ENCODE measurements around the gene AOAH.

AOAH gene

GRCh38 chr7:36522453-36523007 is 201.8 kb downstream of the AOAH start:
- H3K9me2 ChIP-seq (replicated peaks; ENCODE audit: control insufficient read depth, low read length) = no peaks in the 10 kb centered on the region
- peaks cover 4% of the 10 kb centered on the region; the same call in 1 of the 2 replicates for H3K27me3 ChIP-seq (ENCODE audit: control insufficient read depth, low read length)
- no peak overlapping the region for H3K4me3 ChIP-seq (ENCODE audit: low read length)
- no peak for TF ChIP-seq EZH2phosphoT487 (IDR thresholded peaks at IDR 0.05; ENCODE audit: borderline replicate concordance, low read length)
- H3F3A ChIP-seq (ENCODE audit: control insufficient read depth, insufficient read depth) = no peaks in the 10 kb centered on the region
- H3K79me2 ChIP-seq (ENCODE audit: control insufficient read depth, low read length) = no peaks in the 10 kb centered on the region
- no peaks in the 10 kb centered on the region for H3K36me3 ChIP-seq (ENCODE audit: control insufficient read depth, low read length)
- H3K4me1 ChIP-seq (ENCODE audit: control insufficient read depth, low read length) = no peaks in the 10 kb centered on the region
- H4K20me1 ChIP-seq (ENCODE audit: control insufficient read depth, insufficient read depth, low read depth, low read length) = no peaks in the 10 kb centered on the region
- H3K4me2 ChIP-seq (ENCODE audit: low read length) = no peak overlapping the region
- no peak overlapping the region for H3K27ac ChIP-seq (ENCODE audit: low read depth, low read length)
- H3K9me3 ChIP-seq (ENCODE audit: control insufficient read depth, insufficient read depth, low read length) = no peaks in the 10 kb centered on the region

GRCh38 chr7:36521911-36522310 is 202.4 kb downstream of the AOAH start:
- H3K27me3 ChIP-seq (ENCODE audit: control insufficient read depth, low read length) = peaks cover 4% of the 10 kb centered on the region; the same call in 1 of the 2 replicates
- no peak overlapping the region for H3K4me3 ChIP-seq (ENCODE audit: low read length)
- H3F3A ChIP-seq (ENCODE audit: control insufficient read depth, insufficient read depth) = no peaks in the 10 kb centered on the region
- H3K36me3 ChIP-seq (ENCODE audit: control insufficient read depth, low read length) = no peaks in the 10 kb centered on the region
- no peak overlapping the region for H3K27ac ChIP-seq (ENCODE audit: low read depth, low read length)
- H4K20me1 ChIP-seq (ENCODE audit: control insufficient read depth, insufficient read depth, low read depth, low read length) = no peaks in the 10 kb centered on the region
- H3K4me1 ChIP-seq (ENCODE audit: control insufficient read depth, low read length) = no peaks in the 10 kb centered on the region
- no peaks in the 10 kb centered on the region for H3K79me2 ChIP-seq (ENCODE audit: control insufficient read depth, low read length)
- no peak for TF ChIP-seq EZH2phosphoT487 (IDR thresholded peaks at IDR 0.05; ENCODE audit: borderline replicate concordance, low read length)
- TF ChIP-seq CTCF (IDR thresholded peaks at IDR 0.05; ENCODE audit: low read depth, low read length, poor library complexity, severe bottlenecking) = no peak
- no peaks in the 10 kb centered on the region for H3K9me2 ChIP-seq (replicated peaks; ENCODE audit: control insufficient read depth, low read length)
- H3K4me2 ChIP-seq (ENCODE audit: low read length) = no peak overlapping the region
- no peaks in the 10 kb centered on the region for H3K9me3 ChIP-seq (ENCODE audit: control insufficient read depth, insufficient read depth, low read length)

- Histone ChIP-seq H3K4me1 (ENCODE audit: control insufficient read depth, low read length) (no peaks in the 10 kb centered on the region), H3K36me3 (ENCODE audit: control insufficient read depth, low read length) (no peaks in the 10 kb centered on the region), H3K9me2 (replicated peaks; ENCODE audit: control insufficient read depth, low read length) (no peaks in the 10 kb centered on the region), H3F3A (ENCODE audit: control insufficient read depth, insufficient read depth) (no peaks in the 10 kb centered on the region), H3K4me2 (ENCODE audit: low read length) (no peak overlapping the region), H3K79me2 (ENCODE audit: control insufficient read depth, low read length) (no peaks in the 10 kb centered on the region), H3K4me3 (ENCODE audit: low read length) (no peak overlapping the region), H3K9me3 (ENCODE audit: control insufficient read depth, insufficient read depth, low read length) (no peaks in the 10 kb centered on the region), H3K27ac (ENCODE audit: low read depth, low read length) (no peak overlapping the region), H4K20me1 (ENCODE audit: control insufficient read depth, insufficient read depth, low read depth, low read length) (no peaks in the 10 kb centered on the region), H3K27me3 (ENCODE audit: control insufficient read depth, low read length) (peaks cover 4% of the 10 kb centered on the region; the same call in 1 of the 2 replicates)
- TF ChIP-seq CTCF (IDR thresholded peaks at IDR 0.05; ENCODE audit: low read depth, low read length, poor library complexity, severe bottlenecking) = no peak
- no peak for TF ChIP-seq EZH2phosphoT487 (IDR thresholded peaks at IDR 0.05; ENCODE audit: borderline replicate concordance, low read length)
Measured at GRCh38 chr7:36521133-36521532, 203.2 kb downstream of the AOAH start.

- H3K9me2 ChIP-seq (replicated peaks; ENCODE audit: control insufficient read depth, low read length) = no peaks in the 10 kb centered on the region
- no peaks in the 10 kb centered on the region for H3K79me2 ChIP-seq (ENCODE audit: control insufficient read depth, low read length)
- H3F3A ChIP-seq (ENCODE audit: control insufficient read depth, insufficient read depth) = no peaks in the 10 kb centered on the region
- H3K4me2 ChIP-seq (ENCODE audit: low read length) = no peak overlapping the region
- no peaks in the 10 kb centered on the region for H3K27me3 ChIP-seq (ENCODE audit: control insufficient read depth, low read length)
- H3K4me1 ChIP-seq (ENCODE audit: control insufficient read depth, low read length) = no peaks in the 10 kb centered on the region
- no peak overlapping the region for H3K27ac ChIP-seq (ENCODE audit: low read depth, low read length)
- TF ChIP-seq CTCF (IDR thresholded peaks at IDR 0.05; ENCODE audit: low read depth, low read length, poor library complexity, severe bottlenecking) (no peak), EZH2phosphoT487 (IDR thresholded peaks at IDR 0.05; ENCODE audit: borderline replicate concordance, low read length) (no peak)
- H4K20me1 ChIP-seq (ENCODE audit: control insufficient read depth, insufficient read depth, low read depth, low read length) = no peaks in the 10 kb centered on the region
- H3K36me3 ChIP-seq (ENCODE audit: control insufficient read depth, low read length) = no peaks in the 10 kb centered on the region
- no peak overlapping the region for H3K4me3 ChIP-seq (ENCODE audit: low read length)
- H3K9me3 ChIP-seq (ENCODE audit: control insufficient read depth, insufficient read depth, low read length) = no peaks in the 10 kb centered on the region
Measured at GRCh38 chr7:36515847-36516246, 208.4 kb downstream of the AOAH start.

Measured in DOHH2 (cell line).